Ecto neural progenitor cell (in vitro differentiated cells): ENCODE measurements around the gene GRID2.

Source experiments
- DNase-seq: peaks from one replicate; pipeline ENCODE4 v3.0.0-alpha.2; 2018; ENCODE audit warnings: low spot score

Gene GRID2

GRCh38 chr4:93687304-93687703 lies 1383.5 kb downstream of the GRID2 start:
- DNase-seq: no peak

GRCh38 chr4:93688978-93689377 lies 1385.2 kb downstream of the GRID2 start:
- DNase-seq: no peak

GRCh38 chr4:93693141-93693540 lies 1389.4 kb downstream of the GRID2 start:
- no peak for DNase-seq

GRCh38 chr4:93698686-93699085 lies 1394.9 kb downstream of the GRID2 start:
- no peak for DNase-seq

- no peak for DNase-seq
Measured at GRCh38 chr4:93700571-93700970, 1396.8 kb downstream of the GRID2 start.

GRCh38 chr4:93710101-93710846 lies 1406.5 kb downstream of the GRID2 start:
- peak; percentile 49 for DNase-seq

- no peak for DNase-seq
Measured at GRCh38 chr4:93710847-93711430, 1407.2 kb downstream of the GRID2 start.

GRCh38 chr4:93718233-93718632 lies 1414.5 kb downstream of the GRID2 start:
- no peak for DNase-seq

GRCh38 chr4:93719552-93719951 lies 1415.8 kb downstream of the GRID2 start:
- DNase-seq: no peak

GRCh38 chr4:93722446-93722845 lies 1418.7 kb downstream of the GRID2 start:
- no peak for DNase-seq

GRCh38 chr4:93730251-93730650 lies 1426.5 kb downstream of the GRID2 start:
- DNase-seq: no peak

- DNase-seq: no peak
Measured at GRCh38 chr4:93730760-93731159, 1427.0 kb downstream of the GRID2 start.

- DNase-seq: no peak
Measured at GRCh38 chr4:93731456-93731855, 1427.7 kb downstream of the GRID2 start.

GRCh38 chr4:93732509-93732908 lies 1428.7 kb downstream of the GRID2 start:
- no peak for DNase-seq

- no peak for DNase-seq
Measured at GRCh38 chr4:93740890-93741289, 1437.1 kb downstream of the GRID2 start.

- no peak for DNase-seq
Measured at GRCh38 chr4:93743022-93743421, 1439.3 kb downstream of the GRID2 start.

- no peak for DNase-seq
Measured at GRCh38 chr4:93743635-93744034, 1439.9 kb downstream of the GRID2 start.

GRCh38 chr4:93744961-93745360 lies 1441.2 kb downstream of the GRID2 start:
- DNase-seq: no peak

- DNase-seq: no peak
Measured at GRCh38 chr4:93746031-93746430, 1442.3 kb downstream of the GRID2 start.

- no peak for DNase-seq
Measured at GRCh38 chr4:93747220-93747619, 1443.5 kb downstream of the GRID2 start.

- DNase-seq: no peak
Measured at GRCh38 chr4:93748373-93749291, 1444.9 kb downstream of the GRID2 start.

GRCh38 chr4:93749292-93749761 lies 1445.6 kb downstream of the GRID2 start:
- no peak for DNase-seq

GRCh38 chr4:93751411-93751810 lies 1447.6 kb downstream of the GRID2 start:
- no peak for DNase-seq
